ENCODE data around the gene SS18L1. TPM values are rescaled to one million over a fixed set of nuclear protein-coding genes. Genes with fewer than 3 reads are reported as not detected.

SS18L1 gene
- total RNA-seq, 1 experiment from 2014 or later: 34.1 TPM

DNA sequence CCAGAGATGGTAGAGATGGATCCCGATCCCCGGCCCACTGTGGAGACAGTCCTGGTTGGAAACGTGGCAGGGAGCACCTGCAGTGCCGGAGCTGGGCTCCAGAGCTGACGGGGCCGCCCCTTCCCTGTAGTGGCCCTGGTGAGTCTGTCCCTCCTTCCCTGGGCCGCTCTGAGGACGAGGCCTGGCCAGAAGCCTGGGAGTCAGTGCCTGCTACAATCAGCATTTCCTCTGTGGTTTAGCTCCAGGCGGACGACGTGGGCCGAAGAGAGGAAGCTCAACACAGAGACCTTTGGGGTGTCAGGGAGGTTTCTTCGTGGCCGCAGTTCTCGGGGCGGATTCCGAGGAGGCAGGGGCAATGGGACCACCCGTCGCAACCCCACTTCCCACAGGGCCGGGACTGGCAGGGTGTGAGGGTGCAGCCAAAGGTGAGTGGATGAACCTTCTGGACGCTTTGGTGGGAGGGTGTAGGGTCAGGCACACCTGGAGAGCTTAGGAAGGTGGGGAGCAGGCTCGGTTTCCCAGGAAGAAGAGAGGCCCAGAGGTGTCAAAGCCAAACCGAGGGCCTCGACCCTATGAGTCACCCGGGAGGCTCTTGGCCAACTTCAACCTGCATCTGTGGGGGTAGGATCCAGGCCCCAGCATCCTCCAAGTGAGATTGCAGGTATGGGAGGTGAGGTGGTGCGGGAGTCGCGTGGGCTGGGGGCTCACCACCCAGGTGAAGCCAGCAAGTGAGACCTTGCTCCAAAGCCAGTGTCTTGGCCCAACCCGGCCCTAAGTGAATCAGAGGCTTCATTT, 10.3 kb upstream of the SS18L1 start:
- H3K9me3 Mint-ChIP-seq: no peaks in the 10 kb centered on the region
- ChIA-PET POLR2A (interaction anchor here (0.6 kb wide), 1 partner anchor 15 kb away, joined by 3 read pairs; no protein-coding TSS in a partner anchor), CTCF (interaction anchor here (0.5 to 1.5 kb wide), 3 partner anchors 9 to 122 kb away, joined by 3 to 8 read pairs (median 3); no protein-coding TSS in a partner anchor)
- no peak for TF ChIP-seq NR3C1 (CRISPR knock-in tag; conservative IDR thresholded peaks at IDR 0.05; ENCODE audit: low read depth)
- TF ChIP-seq KAT7 (CRISPR knock-in tag; IDR thresholded peaks at IDR 0.05; ENCODE audit: borderline replicate concordance): no peak
- no peak for TF ChIP-seq RELA (CRISPR knock-in tag; IDR thresholded peaks at IDR 0.05; ENCODE audit: borderline replicate concordance)
- TF ChIP-seq MXD4 (CRISPR knock-in tag; IDR thresholded peaks at IDR 0.05; ENCODE audit: borderline replicate concordance): no peak
- TF ChIP-seq, protein P1, sequence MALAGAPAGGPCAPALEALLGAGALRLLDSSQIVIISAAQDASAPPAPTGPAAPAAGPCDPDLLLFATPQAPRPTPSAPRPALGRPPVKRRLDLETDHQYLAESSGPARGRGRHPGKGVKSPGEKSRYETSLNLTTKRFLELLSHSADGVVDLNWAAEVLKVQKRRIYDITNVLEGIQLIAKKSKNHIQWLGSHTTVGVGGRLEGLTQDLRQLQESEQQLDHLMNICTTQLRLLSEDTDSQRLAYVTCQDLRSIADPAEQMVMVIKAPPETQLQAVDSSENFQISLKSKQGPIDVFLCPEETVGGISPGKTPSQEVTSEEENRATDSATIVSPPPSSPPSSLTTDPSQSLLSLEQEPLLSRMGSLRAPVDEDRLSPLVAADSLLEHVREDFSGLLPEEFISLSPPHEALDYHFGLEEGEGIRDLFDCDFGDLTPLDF (CRISPR knock-in tag; IDR thresholded peaks at IDR 0.05): no peak
- no peak for TF ChIP-seq ZNF121 (CRISPR knock-in tag; IDR thresholded peaks at IDR 0.05)
- no peak for TF ChIP-seq ZNF423 (CRISPR knock-in tag; IDR thresholded peaks at IDR 0.05)
- TF ChIP-seq ZNF416 (CRISPR knock-in tag; IDR thresholded peaks at IDR 0.05): no peak
- TF ChIP-seq CREM (CRISPR knock-in tag; IDR thresholded peaks at IDR 0.05): no peak
- TF ChIP-seq USF1 (CRISPR knock-in tag; IDR thresholded peaks at IDR 0.05): no peak
- TF ChIP-seq, protein P2, sequence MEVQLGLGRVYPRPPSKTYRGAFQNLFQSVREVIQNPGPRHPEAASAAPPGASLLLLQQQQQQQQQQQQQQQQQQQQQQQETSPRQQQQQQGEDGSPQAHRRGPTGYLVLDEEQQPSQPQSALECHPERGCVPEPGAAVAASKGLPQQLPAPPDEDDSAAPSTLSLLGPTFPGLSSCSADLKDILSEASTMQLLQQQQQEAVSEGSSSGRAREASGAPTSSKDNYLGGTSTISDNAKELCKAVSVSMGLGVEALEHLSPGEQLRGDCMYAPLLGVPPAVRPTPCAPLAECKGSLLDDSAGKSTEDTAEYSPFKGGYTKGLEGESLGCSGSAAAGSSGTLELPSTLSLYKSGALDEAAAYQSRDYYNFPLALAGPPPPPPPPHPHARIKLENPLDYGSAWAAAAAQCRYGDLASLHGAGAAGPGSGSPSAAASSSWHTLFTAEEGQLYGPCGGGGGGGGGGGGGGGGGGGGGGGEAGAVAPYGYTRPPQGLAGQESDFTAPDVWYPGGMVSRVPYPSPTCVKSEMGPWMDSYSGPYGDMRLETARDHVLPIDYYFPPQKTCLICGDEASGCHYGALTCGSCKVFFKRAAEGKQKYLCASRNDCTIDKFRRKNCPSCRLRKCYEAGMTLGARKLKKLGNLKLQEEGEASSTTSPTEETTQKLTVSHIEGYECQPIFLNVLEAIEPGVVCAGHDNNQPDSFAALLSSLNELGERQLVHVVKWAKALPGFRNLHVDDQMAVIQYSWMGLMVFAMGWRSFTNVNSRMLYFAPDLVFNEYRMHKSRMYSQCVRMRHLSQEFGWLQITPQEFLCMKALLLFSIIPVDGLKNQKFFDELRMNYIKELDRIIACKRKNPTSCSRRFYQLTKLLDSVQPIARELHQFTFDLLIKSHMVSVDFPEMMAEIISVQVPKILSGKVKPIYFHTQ (CRISPR knock-in tag; IDR thresholded peaks at IDR 0.05): no peak
- TF ChIP-seq ATF1 (CRISPR knock-in tag; IDR thresholded peaks at IDR 0.05): no peak
- TF ChIP-seq, protein P3, sequence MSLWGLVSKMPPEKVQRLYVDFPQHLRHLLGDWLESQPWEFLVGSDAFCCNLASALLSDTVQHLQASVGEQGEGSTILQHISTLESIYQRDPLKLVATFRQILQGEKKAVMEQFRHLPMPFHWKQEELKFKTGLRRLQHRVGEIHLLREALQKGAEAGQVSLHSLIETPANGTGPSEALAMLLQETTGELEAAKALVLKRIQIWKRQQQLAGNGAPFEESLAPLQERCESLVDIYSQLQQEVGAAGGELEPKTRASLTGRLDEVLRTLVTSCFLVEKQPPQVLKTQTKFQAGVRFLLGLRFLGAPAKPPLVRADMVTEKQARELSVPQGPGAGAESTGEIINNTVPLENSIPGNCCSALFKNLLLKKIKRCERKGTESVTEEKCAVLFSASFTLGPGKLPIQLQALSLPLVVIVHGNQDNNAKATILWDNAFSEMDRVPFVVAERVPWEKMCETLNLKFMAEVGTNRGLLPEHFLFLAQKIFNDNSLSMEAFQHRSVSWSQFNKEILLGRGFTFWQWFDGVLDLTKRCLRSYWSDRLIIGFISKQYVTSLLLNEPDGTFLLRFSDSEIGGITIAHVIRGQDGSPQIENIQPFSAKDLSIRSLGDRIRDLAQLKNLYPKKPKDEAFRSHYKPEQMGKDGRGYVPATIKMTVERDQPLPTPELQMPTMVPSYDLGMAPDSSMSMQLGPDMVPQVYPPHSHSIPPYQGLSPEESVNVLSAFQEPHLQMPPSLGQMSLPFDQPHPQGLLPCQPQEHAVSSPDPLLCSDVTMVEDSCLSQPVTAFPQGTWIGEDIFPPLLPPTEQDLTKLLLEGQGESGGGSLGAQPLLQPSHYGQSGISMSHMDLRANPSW (CRISPR knock-in tag; conservative IDR thresholded peaks at IDR 0.05; ENCODE audit: low read depth): no peak
- no peak for TF ChIP-seq CDX4 (CRISPR knock-in tag; IDR thresholded peaks at IDR 0.05; ENCODE audit: borderline replicate concordance)
- TF ChIP-seq NFYB (CRISPR knock-in tag; conservative IDR thresholded peaks at IDR 0.05; ENCODE audit: low read depth): no peak
- TF ChIP-seq GABPB1 (CRISPR knock-in tag; IDR thresholded peaks at IDR 0.05): no peak
- no peak for TF ChIP-seq FOXP4 (CRISPR knock-in tag; IDR thresholded peaks at IDR 0.05)
- H3K4me3 Mint-ChIP-seq: no peak overlapping the region
- no peak for ATAC-seq
- no peaks in the 10 kb centered on the region for H3K27me3 Mint-ChIP-seq (ENCODE audit: low read depth)
- no peak overlapping the region for H3K27ac Mint-ChIP-seq
- no peaks in the 10 kb centered on the region for H3K4me1 Mint-ChIP-seq
- H3K36me3 Mint-ChIP-seq: peaks cover 81% of the 10 kb centered on the region
- DNase-seq (ENCODE audit: low spot score): no peak

Measured in WTC11 (cell line).